Measurements from ENCODE around the gene MSI1. TPM values are rescaled to one million over a fixed set of nuclear protein-coding genes. Genes with fewer than 3 reads are reported as not detected.
A peak's percentile ranks its signal among the peaks of the same experiment; 100 is the strongest.

The MSI1 gene
- total and polyA plus RNA-seq, 2 of the 13 experiments (the other 11 are each of a cell fraction or from before 2014, with no cell fraction given) = 0.09 to 0.46 TPM

DNA sequence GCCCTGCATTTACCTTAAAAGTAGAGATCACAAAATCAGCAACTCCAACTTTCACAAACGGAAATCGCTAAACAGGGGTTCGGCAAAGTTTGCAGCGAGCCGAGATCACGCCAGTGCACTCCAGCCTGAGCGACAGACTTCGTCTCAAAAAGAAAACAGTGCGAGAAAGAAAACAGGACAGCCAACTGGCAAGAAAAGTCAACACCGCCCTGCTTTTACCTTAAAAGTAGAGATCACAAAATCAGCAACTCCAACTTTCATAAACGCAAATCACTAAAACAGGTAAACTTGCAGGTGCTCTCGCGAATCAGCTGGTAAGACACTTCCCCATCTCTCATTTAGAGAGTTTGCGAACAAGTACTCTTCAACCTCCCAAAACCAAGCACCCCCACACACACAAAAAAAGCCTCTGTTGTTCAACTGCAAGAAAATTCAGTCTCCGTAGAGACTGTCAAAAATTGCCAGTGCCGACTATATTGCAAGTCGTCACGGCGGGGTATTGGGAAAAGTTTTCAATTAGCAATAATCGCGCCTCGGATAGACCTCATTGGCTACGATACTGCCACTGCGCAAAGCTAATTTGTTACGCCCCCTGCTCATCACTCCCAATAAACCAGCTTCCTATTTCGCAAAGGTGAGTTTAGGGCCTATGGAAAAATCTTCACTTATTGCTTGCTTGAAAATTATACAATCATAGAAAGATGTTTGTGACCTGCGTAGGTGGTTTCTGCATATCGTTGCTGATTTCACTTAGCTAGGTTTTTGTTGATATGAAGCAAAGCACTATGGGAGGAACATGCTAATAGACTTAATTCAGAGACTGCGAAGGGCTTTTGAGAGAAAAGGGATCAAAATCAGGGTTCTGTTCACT is 76.1 kb downstream of the MSI1 start, which contains the start of gene RNU4-1 (continued):
- TF ChIP-seq, protein P1, sequence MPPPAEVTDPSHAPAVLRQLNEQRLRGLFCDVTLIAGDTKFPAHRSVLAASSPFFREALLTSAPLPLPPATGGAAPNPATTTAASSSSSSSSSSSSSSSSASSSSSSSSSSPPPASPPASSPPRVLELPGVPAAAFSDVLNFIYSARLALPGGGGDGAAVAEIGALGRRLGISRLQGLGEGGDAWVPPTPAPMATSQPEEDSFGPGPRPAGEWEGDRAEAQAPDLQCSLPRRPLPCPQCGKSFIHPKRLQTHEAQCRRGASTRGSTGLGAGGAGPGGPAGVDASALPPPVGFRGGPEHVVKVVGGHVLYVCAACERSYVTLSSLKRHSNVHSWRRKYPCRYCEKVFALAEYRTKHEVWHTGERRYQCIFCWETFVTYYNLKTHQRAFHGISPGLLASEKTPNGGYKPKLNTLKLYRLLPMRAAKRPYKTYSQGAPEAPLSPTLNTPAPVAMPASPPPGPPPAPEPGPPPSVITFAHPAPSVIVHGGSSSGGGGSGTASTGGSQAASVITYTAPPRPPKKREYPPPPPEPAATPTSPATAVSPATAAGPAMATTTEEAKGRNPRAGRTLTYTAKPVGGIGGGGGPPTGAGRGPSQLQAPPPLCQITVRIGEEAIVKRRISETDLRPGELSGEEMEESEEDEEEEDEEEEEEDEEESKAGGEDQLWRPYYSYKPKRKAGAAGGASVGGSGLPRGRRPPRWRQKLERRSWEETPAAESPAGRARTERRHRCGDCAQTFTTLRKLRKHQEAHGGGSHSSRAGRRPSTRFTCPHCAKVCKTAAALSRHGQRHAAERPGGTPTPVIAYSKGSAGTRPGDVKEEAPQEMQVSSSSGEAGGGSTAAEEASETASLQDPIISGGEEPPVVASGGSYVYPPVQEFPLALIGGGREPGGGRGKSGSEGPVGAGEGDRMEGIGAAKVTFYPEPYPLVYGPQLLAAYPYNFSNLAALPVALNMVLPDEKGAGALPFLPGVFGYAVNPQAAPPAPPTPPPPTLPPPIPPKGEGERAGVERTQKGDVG (CRISPR knock-in tag; IDR thresholded peaks at IDR 0.05; ENCODE audit: borderline replicate concordance) = no peak
- TF ChIP-seq ASH2L (IDR thresholded peaks at IDR 0.05; ENCODE audit: insufficient read length, low read depth, low read length) (peak; percentile 13), ZSCAN9 (CRISPR knock-in tag; IDR thresholded peaks at IDR 0.05; ENCODE audit: borderline replicate concordance) (peak; percentile 84; the same call in 1 of the 2 replicates), MYNN (CRISPR knock-in tag; IDR thresholded peaks at IDR 0.05; ENCODE audit: low read depth) (0 out of 2 replicates have a peak, but pooled peaks have one; percentile 45), TBP (CRISPR knock-in tag; IDR thresholded peaks at IDR 0.05) (peak; percentile 80; the same call in 1 of the 2 replicates), RBM39 (IDR thresholded peaks at IDR 0.05; ENCODE audit: low read depth, low read length, poor library complexity, severe bottlenecking) (no peak), KLF12 (CRISPR knock-in tag; IDR thresholded peaks at IDR 0.05; ENCODE audit: borderline replicate concordance) (peak; percentile 88), ZNF572 (CRISPR knock-in tag; IDR thresholded peaks at IDR 0.05) (no peak)
- TF ChIP-seq, protein P2, sequence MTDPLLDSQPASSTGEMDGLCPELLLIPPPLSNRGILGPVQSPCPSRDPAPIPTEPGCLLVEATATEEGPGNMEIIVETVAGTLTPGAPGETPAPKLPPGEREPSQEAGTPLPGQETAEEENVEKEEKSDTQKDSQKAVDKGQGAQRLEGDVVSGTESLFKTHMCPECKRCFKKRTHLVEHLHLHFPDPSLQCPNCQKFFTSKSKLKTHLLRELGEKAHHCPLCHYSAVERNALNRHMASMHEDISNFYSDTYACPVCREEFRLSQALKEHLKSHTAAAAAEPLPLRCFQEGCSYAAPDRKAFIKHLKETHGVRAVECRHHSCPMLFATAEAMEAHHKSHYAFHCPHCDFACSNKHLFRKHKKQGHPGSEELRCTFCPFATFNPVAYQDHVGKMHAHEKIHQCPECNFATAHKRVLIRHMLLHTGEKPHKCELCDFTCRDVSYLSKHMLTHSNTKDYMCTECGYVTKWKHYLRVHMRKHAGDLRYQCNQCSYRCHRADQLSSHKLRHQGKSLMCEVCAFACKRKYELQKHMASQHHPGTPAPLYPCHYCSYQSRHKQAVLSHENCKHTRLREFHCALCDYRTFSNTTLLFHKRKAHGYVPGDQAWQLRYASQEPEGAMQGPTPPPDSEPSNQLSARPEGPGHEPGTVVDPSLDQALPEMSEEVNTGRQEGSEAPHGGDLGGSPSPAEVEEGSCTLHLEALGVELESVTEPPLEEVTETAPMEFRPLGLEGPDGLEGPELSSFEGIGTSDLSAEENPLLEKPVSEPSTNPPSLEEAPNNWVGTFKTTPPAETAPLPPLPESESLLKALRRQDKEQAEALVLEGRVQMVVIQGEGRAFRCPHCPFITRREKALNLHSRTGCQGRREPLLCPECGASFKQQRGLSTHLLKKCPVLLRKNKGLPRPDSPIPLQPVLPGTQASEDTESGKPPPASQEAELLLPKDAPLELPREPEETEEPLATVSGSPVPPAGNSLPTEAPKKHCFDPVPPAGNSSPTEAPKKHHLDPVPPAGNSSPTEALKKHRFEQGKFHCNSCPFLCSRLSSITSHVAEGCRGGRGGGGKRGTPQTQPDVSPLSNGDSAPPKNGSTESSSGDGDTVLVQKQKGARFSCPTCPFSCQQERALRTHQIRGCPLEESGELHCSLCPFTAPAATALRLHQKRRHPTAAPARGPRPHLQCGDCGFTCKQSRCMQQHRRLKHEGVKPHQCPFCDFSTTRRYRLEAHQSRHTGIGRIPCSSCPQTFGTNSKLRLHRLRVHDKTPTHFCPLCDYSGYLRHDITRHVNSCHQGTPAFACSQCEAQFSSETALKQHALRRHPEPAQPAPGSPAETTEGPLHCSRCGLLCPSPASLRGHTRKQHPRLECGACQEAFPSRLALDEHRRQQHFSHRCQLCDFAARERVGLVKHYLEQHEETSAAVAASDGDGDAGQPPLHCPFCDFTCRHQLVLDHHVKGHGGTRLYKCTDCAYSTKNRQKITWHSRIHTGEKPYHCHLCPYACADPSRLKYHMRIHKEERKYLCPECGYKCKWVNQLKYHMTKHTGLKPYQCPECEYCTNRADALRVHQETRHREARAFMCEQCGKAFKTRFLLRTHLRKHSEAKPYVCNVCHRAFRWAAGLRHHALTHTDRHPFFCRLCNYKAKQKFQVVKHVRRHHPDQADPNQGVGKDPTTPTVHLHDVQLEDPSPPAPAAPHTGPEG (CRISPR knock-in tag; IDR thresholded peaks at IDR 0.05) = peak; percentile 73
- TF ChIP-seq, protein P3, sequence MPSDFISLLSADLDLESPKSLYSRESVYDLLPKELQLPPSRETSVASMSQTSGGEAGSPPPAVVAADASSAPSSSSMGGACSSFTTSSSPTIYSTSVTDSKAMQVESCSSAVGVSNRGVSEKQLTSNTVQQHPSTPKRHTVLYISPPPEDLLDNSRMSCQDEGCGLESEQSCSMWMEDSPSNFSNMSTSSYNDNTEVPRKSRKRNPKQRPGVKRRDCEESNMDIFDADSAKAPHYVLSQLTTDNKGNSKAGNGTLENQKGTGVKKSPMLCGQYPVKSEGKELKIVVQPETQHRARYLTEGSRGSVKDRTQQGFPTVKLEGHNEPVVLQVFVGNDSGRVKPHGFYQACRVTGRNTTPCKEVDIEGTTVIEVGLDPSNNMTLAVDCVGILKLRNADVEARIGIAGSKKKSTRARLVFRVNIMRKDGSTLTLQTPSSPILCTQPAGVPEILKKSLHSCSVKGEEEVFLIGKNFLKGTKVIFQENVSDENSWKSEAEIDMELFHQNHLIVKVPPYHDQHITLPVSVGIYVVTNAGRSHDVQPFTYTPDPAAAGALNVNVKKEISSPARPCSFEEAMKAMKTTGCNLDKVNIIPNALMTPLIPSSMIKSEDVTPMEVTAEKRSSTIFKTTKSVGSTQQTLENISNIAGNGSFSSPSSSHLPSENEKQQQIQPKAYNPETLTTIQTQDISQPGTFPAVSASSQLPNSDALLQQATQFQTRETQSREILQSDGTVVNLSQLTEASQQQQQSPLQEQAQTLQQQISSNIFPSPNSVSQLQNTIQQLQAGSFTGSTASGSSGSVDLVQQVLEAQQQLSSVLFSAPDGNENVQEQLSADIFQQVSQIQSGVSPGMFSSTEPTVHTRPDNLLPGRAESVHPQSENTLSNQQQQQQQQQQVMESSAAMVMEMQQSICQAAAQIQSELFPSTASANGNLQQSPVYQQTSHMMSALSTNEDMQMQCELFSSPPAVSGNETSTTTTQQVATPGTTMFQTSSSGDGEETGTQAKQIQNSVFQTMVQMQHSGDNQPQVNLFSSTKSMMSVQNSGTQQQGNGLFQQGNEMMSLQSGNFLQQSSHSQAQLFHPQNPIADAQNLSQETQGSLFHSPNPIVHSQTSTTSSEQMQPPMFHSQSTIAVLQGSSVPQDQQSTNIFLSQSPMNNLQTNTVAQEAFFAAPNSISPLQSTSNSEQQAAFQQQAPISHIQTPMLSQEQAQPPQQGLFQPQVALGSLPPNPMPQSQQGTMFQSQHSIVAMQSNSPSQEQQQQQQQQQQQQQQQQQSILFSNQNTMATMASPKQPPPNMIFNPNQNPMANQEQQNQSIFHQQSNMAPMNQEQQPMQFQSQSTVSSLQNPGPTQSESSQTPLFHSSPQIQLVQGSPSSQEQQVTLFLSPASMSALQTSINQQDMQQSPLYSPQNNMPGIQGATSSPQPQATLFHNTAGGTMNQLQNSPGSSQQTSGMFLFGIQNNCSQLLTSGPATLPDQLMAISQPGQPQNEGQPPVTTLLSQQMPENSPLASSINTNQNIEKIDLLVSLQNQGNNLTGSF (CRISPR knock-in tag; IDR thresholded peaks at IDR 0.05) = 0 out of 2 replicates have a peak, but pooled peaks have one; percentile 24
